Fibroblast of villous mesenchyme (primary cell): ENCODE measurements around the gene SUSD6. TPM values are rescaled to one million over a fixed set of nuclear protein-coding genes. Genes with fewer than 3 reads are reported as not detected.

ENCODE experiments used
- DNase-seq: peaks from one replicate; pipeline ENCODE4 v3.0.0-alpha.2; 2010; ENCODE audit warnings: low read depth
- H3K4me3 ChIP-seq: 2 replicates; pipeline ENCODE4 v1.5.1; 2011; ENCODE audit warnings: low read depth, mild to moderate bottlenecking, low read length
- CTCF ChIP-seq: IDR thresholded peaks from 2 replicates; pipeline ENCODE4 v1.5.1; 2012; ENCODE audit warnings: low read depth, mild to moderate bottlenecking, low read length; ENCODE audit not compliant: insufficient read depth
- total RNA-seq: library from RNA; depleted of rRNA; stranded (reverse); fragments of >200 nt; gene quantifications from 2 replicates; pipeline ENCODE4 v1.2.3, GENCODE V29; 2012

The SUSD6 gene
- total RNA-seq, 1 donor, result 12.5 TPM

GRCh38 chr14:69629225-69630127 lies 18.1 kb downstream of the SUSD6 start:
- no peak for DNase-seq
- H3K4me3 ChIP-seq, result no peak overlapping the region
- TF ChIP-seq CTCF, result no peak

GRCh38 chr14:69630360-69630759 lies 19.0 kb downstream of the SUSD6 start:
- H3K4me3 ChIP-seq, result no peak overlapping the region
- no peak for DNase-seq
- TF ChIP-seq CTCF, result no peak

- DNase-seq, result peak; percentile 50
- H3K4me3 ChIP-seq, result no peak overlapping the region
- no peak for TF ChIP-seq CTCF
These were observed 20.1 kb downstream of the SUSD6 start for GRCh38 chr14:69631509-69631908.

GRCh38 chr14:69632164-69632563 lies 20.8 kb downstream of the SUSD6 start:
- no peak for DNase-seq
- no peak for TF ChIP-seq CTCF
- H3K4me3 ChIP-seq, result no peak overlapping the region

- no peak for DNase-seq
- TF ChIP-seq CTCF, result no peak
- H3K4me3 ChIP-seq, result no peak overlapping the region
These were observed 21.3 kb downstream of the SUSD6 start for GRCh38 chr14:69632593-69633151.

GRCh38 chr14:69633238-69633637 lies 21.8 kb downstream of the SUSD6 start:
- no peak for TF ChIP-seq CTCF

More at GRCh38 chr14:69633238-69633637, 21.8 kb downstream of the SUSD6 start:
- no peak for DNase-seq
- H3K4me3 ChIP-seq, result no peak overlapping the region
